Endothelial cell of umbilical vein (primary cell): ENCODE data around the gene PARP8. TPM values are rescaled to one million over a fixed set of nuclear protein-coding genes. Genes with fewer than 3 reads are reported as not detected.

Experiments used
- BruUV-seq: library from RNA; stranded (reverse); fragments of 400-500 nt; replicated peaks from 2 replicates; lab custom pipeline; 2021; lab: Mats Ljungman, UMichigan
- CTCF ChIA-PET: fragments of 300-600, 350-600 bp; sonication (Branson Sonifier 250); formaldehyde crosslinking; loops from one replicate; lab custom pipeline; 2021; ENCODE audit warnings: antibody characterized with exemption, inconsistent platforms; lab: Charles Lee
- POLR2A ChIA-PET: fragments of 300-600, 350-600 bp; sonication (Branson Sonifier 250); formaldehyde crosslinking; loops from one replicate; lab custom pipeline; 2021; ENCODE audit warnings: antibody characterized with exemption, inconsistent platforms; lab: Charles Lee
- DNase-seq: peaks from one replicate; pipeline ENCODE4 v3.0.0-alpha.2; 2011; ENCODE audit warnings: low read depth, low spot score
- FAIRE-seq: peaks from 2 replicates; lab custom pipeline; 2011; peaks lifted over from hg19 to GRCh38; lab: Jason Lieb, UNC
- H2AFZ ChIP-seq: 2 replicates; pipeline ENCODE4 v1.6.0; 2012; ENCODE audit warnings: low read depth, low read length, control low read depth, inconsistent platforms
- H3K27ac ChIP-seq: 2 replicates; pipeline ENCODE4 v1.5.1; 2011; ENCODE audit warnings: low read depth, mild to moderate bottlenecking, control low read depth, low read length, moderate library complexity; ENCODE audit not compliant: insufficient read depth
- H3K27me3 ChIP-seq, 2 experiments: 2 replicates each; pipeline versions ENCODE4 v1.6.0 to v1.6.1; 2011; ENCODE audit warnings: low read length in 2 of 2, mixed read lengths in 1 of 2; ENCODE audit not compliant: control insufficient read depth in 2 of 2, insufficient read depth in 2 of 2
- H3K36me3 ChIP-seq, 2 experiments: 2 replicates in 1 of 2; 3 replicates in 1 of 2; pipeline ENCODE4 v1.5.1; 2011; ENCODE audit warnings: low read length in 2 of 2, mild to moderate bottlenecking in 1 of 2, moderate library complexity in 1 of 2; ENCODE audit not compliant: control insufficient read depth in 2 of 2, insufficient read depth in 2 of 2; ENCODE audit errors: extremely low read depth in 1 of 2
- H3K4me1 ChIP-seq: 3 replicates; pipeline ENCODE4 v1.5.1; 2011; ENCODE audit warnings: mild to moderate bottlenecking, low read length; ENCODE audit not compliant: control insufficient read depth, insufficient read depth; ENCODE audit errors: extremely low read depth
- H3K4me2 ChIP-seq: 2 replicates; pipeline ENCODE4 v1.6.1; 2011; ENCODE audit warnings: low read length, control low read depth, mixed read lengths; ENCODE audit not compliant: insufficient read depth
- H3K4me3 ChIP-seq, 3 experiments: fragments of 200-600 bp in 1 of 3; sonication (generic), shearing (Covaris generic) in 1 of 3; replicated peaks in 1 of 3; 2 replicates each; pipeline ENCODE4 v1.5.1; 2011 to 2016; ENCODE audit warnings: control low read depth in 3 of 3, low read length in 3 of 3, mild to moderate bottlenecking in 2 of 3, inconsistent platforms in 1 of 3, low read depth in 1 of 3, moderate library complexity in 1 of 3; ENCODE audit not compliant: insufficient read depth in 1 of 3
- H3K79me2 ChIP-seq: 2 replicates; pipeline ENCODE4 v1.6.0; 2012; ENCODE audit warnings: low read length, inconsistent platforms; ENCODE audit not compliant: control insufficient read depth, insufficient read depth
- H3K9ac ChIP-seq: replicated peaks from 2 replicates; pipeline ENCODE3; 2011; ENCODE audit warnings: low read length, control low read depth; ENCODE audit not compliant: insufficient read depth; ENCODE audit errors: extremely low read depth
- H3K9me1 ChIP-seq: replicated peaks from 3 replicates; pipeline ENCODE4 v1.6.0; 2011; ENCODE audit warnings: mild to moderate bottlenecking, low read length; ENCODE audit not compliant: control insufficient read depth, insufficient read depth; ENCODE audit errors: extremely low read depth
- H3K9me3 ChIP-seq: replicated peaks from 2 replicates; pipeline ENCODE4 v1.5.1; 2012; ENCODE audit warnings: low read length, inconsistent platforms; ENCODE audit not compliant: control insufficient read depth, insufficient read depth
- H4K20me1 ChIP-seq: replicated peaks from 2 replicates; pipeline ENCODE3; 2011; ENCODE audit warnings: mild to moderate bottlenecking, low read length; ENCODE audit not compliant: control insufficient read depth, insufficient read depth; ENCODE audit errors: extremely low read depth
- EZH2 ChIP-seq: IDR thresholded peaks from 2 replicates; pipeline ENCODE4 v1.6.1; 2012; ENCODE audit warnings: borderline replicate concordance, low read depth, mild to moderate bottlenecking, moderate library complexity, low read length, inconsistent platforms; ENCODE audit not compliant: severe bottlenecking
- FOS ChIP-seq: IDR thresholded peaks from 2 replicates; pipeline ENCODE4 v1.6.1; 2011; ENCODE audit warnings: mild to moderate bottlenecking, low read length, moderate library complexity, borderline replicate concordance; ENCODE audit not compliant: insufficient read depth
- GATA2 ChIP-seq: IDR thresholded peaks from 2 replicates; pipeline ENCODE4 v1.7.0; 2011; ENCODE audit warnings: low read depth, mild to moderate bottlenecking, moderate library complexity, mixed read lengths, low read length; ENCODE audit not compliant: insufficient read length, insufficient read depth
- JUN ChIP-seq: IDR thresholded peaks from 2 replicates; pipeline ENCODE4 v1.6.1; 2011; ENCODE audit warnings: borderline replicate concordance, low read depth; ENCODE audit not compliant: insufficient read length, insufficient read depth
- MYC ChIP-seq: IDR thresholded peaks from one replicate; pipeline ENCODE4 v1.6.1; 2011; ENCODE audit warnings: mild to moderate bottlenecking, low read depth, low read length
- POLR2A ChIP-seq: IDR thresholded peaks from 2 replicates; pipeline ENCODE4 v1.6.1; 2012; ENCODE audit warnings: low read depth, mild to moderate bottlenecking, control low read depth, low read length
- POLR2AphosphoS5 ChIP-seq: IDR thresholded peaks from 2 replicates; pipeline ENCODE4 v1.6.1; 2012; ENCODE audit warnings: low read depth, mild to moderate bottlenecking, control low read depth, low read length, moderate library complexity; ENCODE audit not compliant: insufficient read depth
- dilution Hi-C: fragments of 300-500 bp; cut with MboI; formaldehyde crosslinking; loops from one replicate; pipeline ENCODE4 v1.15.0; 2019; ENCODE audit warnings: low sequenced_read_pairs; ENCODE audit not compliant: extremely low pct_ligation_motif_present
- intact Hi-C: fragments of 100-400 bp; cut with micrococcal nuclease; formaldehyde crosslinking; loops from one replicate; pipeline ENCODE4 v1.10.0; 2022
- polyA plus RNA-seq, 4 experiments: library from polyadenylated mRNA; depleted of rRNA in 3 of 4; stranded (reverse) in 3 of 4; unstranded in 1 of 4; fragments of >200 nt; gene quantifications; 2 replicates each; pipeline versions ENCODE4 v1.2.1 to v1.2.3, GENCODE V29; 2011 to 2012; ENCODE audit warnings: missing spikeins in 1 of 4
- total RNA-seq: library from RNA; stranded (reverse); gene quantifications from 2 replicates; pipeline ENCODE4 v1.2.3, GENCODE V29; 2021
- TF ChIP-seq, protein P1 (sequence below), 2 donors: IDR thresholded peaks; 1 replicate in 1 of 2; 2 replicates in 1 of 2; pipeline ENCODE4 v1.5.1; 2011; ENCODE audit warnings: low read length in 2 of 2, mild to moderate bottlenecking in 2 of 2, moderate library complexity in 2 of 2, control low read depth in 1 of 2, inconsistent platforms in 1 of 2, low read depth in 1 of 2; ENCODE audit not compliant: insufficient read depth in 1 of 2; ENCODE audit errors: extremely low read depth in 1 of 2
- TF ChIP-seq, protein P2 (sequence below): IDR thresholded peaks from 2 replicates; pipeline ENCODE4 v1.6.1; 2011; ENCODE audit not compliant: insufficient read depth, insufficient read length

The PARP8 gene
- total and polyA plus RNA-seq, 2 donors (not counting 3 experiments of a cell fraction or from before 2014, with no cell fraction given), result 0.03 to 0.60 TPM

- H3K36me3 ChIP-seq, result no peaks in the 10 kb centered on the region
- no peak overlapping the region for H2AFZ ChIP-seq
- no peaks in the 10 kb centered on the region for H3K27me3 ChIP-seq
- FAIRE-seq, result no peak
- no peak overlapping the region for H3K4me2 ChIP-seq
- no peak overlapping the region for H3K9ac ChIP-seq
- DNase-seq, result no peak
- dilution Hi-C loops, result no loop called here
- H3K9me1 ChIP-seq, result no peaks in the 10 kb centered on the region
- POLR2A ChIA-PET, result no interaction called here
- H3K4me1 ChIP-seq, result no peaks in the 10 kb centered on the region
- intact Hi-C loops, result no loop called here
- no peaks in the 10 kb centered on the region for H3K79me2 ChIP-seq
- CTCF ChIA-PET, result no interaction called here
- no peak overlapping the region for H3K27ac ChIP-seq
- H3K9me3 ChIP-seq, result no peaks in the 10 kb centered on the region
- BruUV-seq, result no TSS peak
- H3K4me3 ChIP-seq, result no peak overlapping the region
- no peak for TF ChIP-seq POLR2AphosphoS5
- no peak for TF ChIP-seq JUN
- TF ChIP-seq POLR2A, result no peak
- no peak for TF ChIP-seq FOS
- TF ChIP-seq, protein P1, sequence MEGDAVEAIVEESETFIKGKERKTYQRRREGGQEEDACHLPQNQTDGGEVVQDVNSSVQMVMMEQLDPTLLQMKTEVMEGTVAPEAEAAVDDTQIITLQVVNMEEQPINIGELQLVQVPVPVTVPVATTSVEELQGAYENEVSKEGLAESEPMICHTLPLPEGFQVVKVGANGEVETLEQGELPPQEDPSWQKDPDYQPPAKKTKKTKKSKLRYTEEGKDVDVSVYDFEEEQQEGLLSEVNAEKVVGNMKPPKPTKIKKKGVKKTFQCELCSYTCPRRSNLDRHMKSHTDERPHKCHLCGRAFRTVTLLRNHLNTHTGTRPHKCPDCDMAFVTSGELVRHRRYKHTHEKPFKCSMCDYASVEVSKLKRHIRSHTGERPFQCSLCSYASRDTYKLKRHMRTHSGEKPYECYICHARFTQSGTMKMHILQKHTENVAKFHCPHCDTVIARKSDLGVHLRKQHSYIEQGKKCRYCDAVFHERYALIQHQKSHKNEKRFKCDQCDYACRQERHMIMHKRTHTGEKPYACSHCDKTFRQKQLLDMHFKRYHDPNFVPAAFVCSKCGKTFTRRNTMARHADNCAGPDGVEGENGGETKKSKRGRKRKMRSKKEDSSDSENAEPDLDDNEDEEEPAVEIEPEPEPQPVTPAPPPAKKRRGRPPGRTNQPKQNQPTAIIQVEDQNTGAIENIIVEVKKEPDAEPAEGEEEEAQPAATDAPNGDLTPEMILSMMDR (IDR thresholded peaks at IDR 0.05; ENCODE audit: extremely low read depth in 1 of 2, insufficient read depth in 1 of 2, low read depth in 1 of 2, low read length in 2 of 2), result no peak
- no peak for TF ChIP-seq EZH2
- TF ChIP-seq GATA2, result no peak
- no peak for TF ChIP-seq MYC
- TF ChIP-seq, protein P2, sequence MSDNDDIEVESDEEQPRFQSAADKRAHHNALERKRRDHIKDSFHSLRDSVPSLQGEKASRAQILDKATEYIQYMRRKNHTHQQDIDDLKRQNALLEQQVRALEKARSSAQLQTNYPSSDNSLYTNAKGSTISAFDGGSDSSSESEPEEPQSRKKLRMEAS, result no peak
- H4K20me1 ChIP-seq, result no peaks in the 10 kb centered on the region
Measured at GRCh38 chr5:50710838-50711237, 44.4 kb downstream of the PARP8 start.
